Panc1 (cell line): ENCODE results near the gene MIEN1. TPM values are rescaled to one million over a fixed set of nuclear protein-coding genes. Genes with fewer than 3 reads are reported as not detected.

Experiments used
- ATAC-seq: fragments of 200-7000 bp; cut with Tn5 transposase; 2 replicates; pipeline ENCODE4 v1.9.1; 2020; ENCODE audit warnings: mild to moderate bottlenecking, moderate library complexity
- BruUV-seq: library from RNA; stranded (reverse); fragments of 400-500 nt; replicated peaks from 2 replicates; lab custom pipeline; 2021; lab: Mats Ljungman, UMichigan
- CTCF ChIA-PET: fragments of 300-600 bp; sonication (Branson Sonifier 250); formaldehyde crosslinking; loops from one replicate; lab custom pipeline; 2022; ENCODE audit warnings: antibody characterized with exemption; lab: Charles Lee
- POLR2A ChIA-PET: fragments of 300-600 bp; sonication (Branson Sonifier 250); formaldehyde crosslinking; loops from one replicate; lab custom pipeline; 2022; ENCODE audit warnings: antibody characterized with exemption; lab: Charles Lee
- DNase-seq: peaks from one replicate; pipeline ENCODE4 v3.0.0-alpha.2; 2010; ENCODE audit warnings: low read depth, low spot score
- H3K27ac ChIP-seq: 2 replicates; pipeline ENCODE4 v1.5.1; 2011; ENCODE audit warnings: mild to moderate bottlenecking, low read length, inconsistent platforms
- H3K27me3 ChIP-seq: fragments of 200-500 bp; sonication (Bioruptor generic); 2 replicates; pipeline ENCODE4 v1.6.0; 2014; ENCODE audit warnings: low read length, inconsistent platforms; ENCODE audit not compliant: control insufficient read depth, insufficient read depth
- H3K36me3 ChIP-seq: fragments of 200-500 bp; sonication (Bioruptor generic); 2 replicates; pipeline ENCODE4 v1.5.1; 2014; ENCODE audit warnings: inconsistent platforms, mild to moderate bottlenecking, low read length, moderate library complexity; ENCODE audit not compliant: control insufficient read depth, insufficient read depth
- H3K4me1 ChIP-seq: 2 replicates; pipeline ENCODE4 v1.5.1; 2011; ENCODE audit warnings: inconsistent platforms, mild to moderate bottlenecking, low read length, moderate library complexity; ENCODE audit not compliant: control insufficient read depth, insufficient read depth
- H3K4me3 ChIP-seq, 2 experiments: 2 replicates each; pipeline ENCODE4 v1.5.1; 2011 to 2012; ENCODE audit warnings: low read depth in 2 of 2, low read length in 2 of 2, mild to moderate bottlenecking in 2 of 2, inconsistent platforms in 1 of 2, moderate library complexity in 1 of 2
- H3K9me3 ChIP-seq: fragments of 200-500 bp; sonication (Bioruptor generic); 2 replicates; pipeline ENCODE4 v1.5.1; 2014; ENCODE audit warnings: low read depth, mild to moderate bottlenecking, inconsistent platforms, low read length, moderate library complexity; ENCODE audit not compliant: control insufficient read depth, insufficient read depth
- POLR2AphosphoS5 ChIP-seq: IDR thresholded peaks from 2 replicates; pipeline ENCODE4 v1.6.1; 2012; ENCODE audit warnings: mild to moderate bottlenecking, low read depth, low read length, moderate library complexity
- SIN3A ChIP-seq: IDR thresholded peaks from 2 replicates; pipeline ENCODE4 v1.6.1; 2012; ENCODE audit warnings: low read depth, mild to moderate bottlenecking, low read length, moderate library complexity, borderline replicate concordance; ENCODE audit not compliant: insufficient read depth
- TCF7L2 ChIP-seq: IDR thresholded peaks from 2 replicates; pipeline ENCODE4 v1.6.1; 2011; ENCODE audit warnings: mild to moderate bottlenecking, low read depth, low read length, inconsistent platforms
- in situ Hi-C: cut with HindIII; loops from 2 replicates; pipeline ENCODE4 v1.10.0; 2016; ENCODE audit warnings: low sequenced_read_pairs, low pct_unique_long_range_greater_than_20kb
- intact Hi-C: fragments of 100-400 bp; cut with micrococcal nuclease; formaldehyde crosslinking; loops from one replicate; pipeline ENCODE4 v1.10.0; 2022; ENCODE audit not compliant: unreplicated experiment
- total RNA-seq: library from RNA; stranded (reverse); gene quantifications from one replicate; pipeline ENCODE4 v1.2.1, GENCODE V29; 2021; ENCODE audit not compliant: unreplicated experiment
- TF ChIP-seq, protein P1 (sequence below): fragments of 450-650 bp; IDR thresholded peaks from 2 replicates; pipeline ENCODE4 v1.5.1; 2017; ENCODE audit warnings: mild to moderate bottlenecking
- TF ChIP-seq, protein P2 (sequence below), 2 experiments: IDR thresholded peaks; 2 replicates each; pipeline ENCODE4 v1.6.1; 2011 to 2012; ENCODE audit warnings: low read depth in 2 of 2, control low read depth in 1 of 2, low read length in 1 of 2, mild to moderate bottlenecking in 1 of 2, moderate library complexity in 1 of 2; ENCODE audit not compliant: insufficient read depth in 1 of 2

Gene MIEN1
- total RNA-seq, 1 experiment from 2014 or later, result 103 TPM

DNA sequence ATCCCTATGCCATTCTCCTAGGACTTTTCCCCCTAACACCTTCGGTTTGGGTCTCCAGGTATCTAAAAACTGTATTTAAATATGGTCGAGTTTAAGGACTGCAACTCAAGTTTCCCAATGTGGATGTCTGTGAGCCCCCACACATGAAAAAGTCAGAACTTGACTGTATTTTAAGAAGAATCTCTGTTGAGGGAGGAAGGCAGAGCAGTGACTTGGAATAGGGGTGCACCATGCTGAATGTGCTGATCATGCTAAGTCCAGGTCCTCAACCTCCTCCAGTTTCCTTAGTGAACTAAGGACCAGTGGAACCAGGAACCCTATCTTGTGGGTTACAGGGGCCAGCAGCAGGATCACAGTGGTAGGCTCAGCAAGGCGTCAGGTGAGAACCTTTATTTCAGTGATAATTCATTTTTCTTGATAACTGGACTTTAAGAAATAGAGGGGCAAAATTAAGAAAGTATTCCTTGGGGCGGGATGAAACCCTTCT lies 26.9 kb upstream of the MIEN1 start:
- H3K36me3 ChIP-seq, result no peaks in the 10 kb centered on the region
- H3K4me1 ChIP-seq, result peaks cover 9% of the 10 kb centered on the region; the same call in 1 of the 2 replicates
- in situ Hi-C loops (no loop called here), intact Hi-C loops (no loop called here)
- H3K27ac ChIP-seq, result no peak overlapping the region
- CTCF ChIA-PET, result no interaction called here
- H3K4me3 ChIP-seq, result no peak overlapping the region
- ATAC-seq, result no peak
- no TSS peak for BruUV-seq
- POLR2A ChIA-PET, result no interaction called here
- DNase-seq, result no peak
- TF ChIP-seq, protein P1, sequence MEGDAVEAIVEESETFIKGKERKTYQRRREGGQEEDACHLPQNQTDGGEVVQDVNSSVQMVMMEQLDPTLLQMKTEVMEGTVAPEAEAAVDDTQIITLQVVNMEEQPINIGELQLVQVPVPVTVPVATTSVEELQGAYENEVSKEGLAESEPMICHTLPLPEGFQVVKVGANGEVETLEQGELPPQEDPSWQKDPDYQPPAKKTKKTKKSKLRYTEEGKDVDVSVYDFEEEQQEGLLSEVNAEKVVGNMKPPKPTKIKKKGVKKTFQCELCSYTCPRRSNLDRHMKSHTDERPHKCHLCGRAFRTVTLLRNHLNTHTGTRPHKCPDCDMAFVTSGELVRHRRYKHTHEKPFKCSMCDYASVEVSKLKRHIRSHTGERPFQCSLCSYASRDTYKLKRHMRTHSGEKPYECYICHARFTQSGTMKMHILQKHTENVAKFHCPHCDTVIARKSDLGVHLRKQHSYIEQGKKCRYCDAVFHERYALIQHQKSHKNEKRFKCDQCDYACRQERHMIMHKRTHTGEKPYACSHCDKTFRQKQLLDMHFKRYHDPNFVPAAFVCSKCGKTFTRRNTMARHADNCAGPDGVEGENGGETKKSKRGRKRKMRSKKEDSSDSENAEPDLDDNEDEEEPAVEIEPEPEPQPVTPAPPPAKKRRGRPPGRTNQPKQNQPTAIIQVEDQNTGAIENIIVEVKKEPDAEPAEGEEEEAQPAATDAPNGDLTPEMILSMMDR, result no peak
- no peak for TF ChIP-seq POLR2AphosphoS5
- no peak for TF ChIP-seq SIN3A
- TF ChIP-seq TCF7L2, result no peak
- TF ChIP-seq, protein P2, sequence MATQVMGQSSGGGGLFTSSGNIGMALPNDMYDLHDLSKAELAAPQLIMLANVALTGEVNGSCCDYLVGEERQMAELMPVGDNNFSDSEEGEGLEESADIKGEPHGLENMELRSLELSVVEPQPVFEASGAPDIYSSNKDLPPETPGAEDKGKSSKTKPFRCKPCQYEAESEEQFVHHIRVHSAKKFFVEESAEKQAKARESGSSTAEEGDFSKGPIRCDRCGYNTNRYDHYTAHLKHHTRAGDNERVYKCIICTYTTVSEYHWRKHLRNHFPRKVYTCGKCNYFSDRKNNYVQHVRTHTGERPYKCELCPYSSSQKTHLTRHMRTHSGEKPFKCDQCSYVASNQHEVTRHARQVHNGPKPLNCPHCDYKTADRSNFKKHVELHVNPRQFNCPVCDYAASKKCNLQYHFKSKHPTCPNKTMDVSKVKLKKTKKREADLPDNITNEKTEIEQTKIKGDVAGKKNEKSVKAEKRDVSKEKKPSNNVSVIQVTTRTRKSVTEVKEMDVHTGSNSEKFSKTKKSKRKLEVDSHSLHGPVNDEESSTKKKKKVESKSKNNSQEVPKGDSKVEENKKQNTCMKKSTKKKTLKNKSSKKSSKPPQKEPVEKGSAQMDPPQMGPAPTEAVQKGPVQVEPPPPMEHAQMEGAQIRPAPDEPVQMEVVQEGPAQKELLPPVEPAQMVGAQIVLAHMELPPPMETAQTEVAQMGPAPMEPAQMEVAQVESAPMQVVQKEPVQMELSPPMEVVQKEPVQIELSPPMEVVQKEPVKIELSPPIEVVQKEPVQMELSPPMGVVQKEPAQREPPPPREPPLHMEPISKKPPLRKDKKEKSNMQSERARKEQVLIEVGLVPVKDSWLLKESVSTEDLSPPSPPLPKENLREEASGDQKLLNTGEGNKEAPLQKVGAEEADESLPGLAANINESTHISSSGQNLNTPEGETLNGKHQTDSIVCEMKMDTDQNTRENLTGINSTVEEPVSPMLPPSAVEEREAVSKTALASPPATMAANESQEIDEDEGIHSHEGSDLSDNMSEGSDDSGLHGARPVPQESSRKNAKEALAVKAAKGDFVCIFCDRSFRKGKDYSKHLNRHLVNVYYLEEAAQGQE (IDR thresholded peaks at IDR 0.05; ENCODE audit: insufficient read depth in 1 of 2, low read depth in 2 of 2, low read length in 1 of 2), result no peak
- no peaks in the 10 kb centered on the region for H3K9me3 ChIP-seq
- H3K27me3 ChIP-seq, result no peaks in the 10 kb centered on the region; the same call in 1 of the 2 replicates

DNA sequence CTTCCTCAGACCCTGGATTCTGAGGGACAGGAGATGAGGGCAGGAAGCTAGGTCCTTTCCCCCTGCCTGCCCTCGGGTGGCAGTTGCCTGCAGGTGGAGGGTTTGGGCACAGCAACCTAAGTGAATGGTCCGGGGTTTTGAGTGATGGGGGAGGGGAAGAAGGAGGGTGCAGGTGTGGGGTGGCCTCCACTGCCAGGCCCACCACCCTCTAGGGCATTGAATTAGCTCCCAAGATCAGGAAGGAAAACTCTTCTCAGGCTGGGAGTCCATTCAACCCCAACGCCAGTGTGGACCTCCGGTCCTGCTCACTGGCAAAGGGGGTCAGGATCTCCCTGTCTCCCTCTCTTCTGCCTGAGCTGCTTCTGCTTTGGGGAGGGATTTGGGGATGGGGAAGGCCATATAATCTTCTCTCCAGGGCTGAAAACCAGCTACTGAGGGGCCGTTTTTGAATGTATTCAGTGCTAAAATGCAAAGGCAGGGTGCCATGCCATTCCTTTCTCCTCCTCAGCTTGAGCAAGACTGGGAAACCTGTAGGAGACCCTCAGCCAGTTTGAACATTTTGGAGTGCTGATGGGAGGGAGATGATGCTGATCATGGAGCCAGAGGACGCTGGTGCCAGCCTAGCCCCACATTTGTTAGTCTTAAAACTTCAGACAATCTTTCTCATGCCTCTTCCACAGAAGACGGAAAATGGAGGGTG lies 26.2 kb upstream of the MIEN1 start:
- no TSS peak for BruUV-seq
- peaks cover 9% of the 10 kb centered on the region; the same call in 1 of the 2 replicates for H3K4me1 ChIP-seq
- intact Hi-C loops (no loop called here), in situ Hi-C loops (no loop called here)
- ATAC-seq (no peak), DNase-seq (no peak)
- no peaks in the 10 kb centered on the region for H3K36me3 ChIP-seq
- H3K4me3 ChIP-seq, result no peak overlapping the region
- CTCF ChIA-PET, result interaction anchor here (0.6 kb wide), 1 partner anchor 27 kb away, joined by 9 read pairs; no protein-coding TSS in a partner anchor
- POLR2A ChIA-PET, result no interaction called here
- no peaks in the 10 kb centered on the region for H3K9me3 ChIP-seq
- no peaks in the 10 kb centered on the region; the same call in 1 of the 2 replicates for H3K27me3 ChIP-seq
- no peak overlapping the region for H3K27ac ChIP-seq
- no peak for TF ChIP-seq POLR2AphosphoS5
- TF ChIP-seq, protein P2 (IDR thresholded peaks at IDR 0.05; ENCODE audit: insufficient read depth in 1 of 2, low read depth in 2 of 2, low read length in 1 of 2), result no peak
- no peak for TF ChIP-seq TCF7L2
- no peak for TF ChIP-seq SIN3A
- TF ChIP-seq, protein P1, result no peak
